Measurements from ENCODE around the gene CACNA1I. TPM values are rescaled to one million over a fixed set of nuclear protein-coding genes. Genes with fewer than 3 reads are reported as not detected.
"Not testable (repeated sequence)": the region's sequence is repeated elsewhere in the genome, so short reads cannot be mapped to it uniquely, and the experiment has no call there.

CACNA1I gene
- polyA plus RNA-seq, 3 donors, result 0.04 to 0.09 (median 0.09) TPM

GRCh38 chr22:39718206-39718605 lies 147.7 kb downstream of the CACNA1I start:
- DNase-seq, result no peak

- DNase-seq, result no peak
Observed at GRCh38 chr22:39718921-39719475, 148.4 kb downstream of the CACNA1I start.

DNA sequence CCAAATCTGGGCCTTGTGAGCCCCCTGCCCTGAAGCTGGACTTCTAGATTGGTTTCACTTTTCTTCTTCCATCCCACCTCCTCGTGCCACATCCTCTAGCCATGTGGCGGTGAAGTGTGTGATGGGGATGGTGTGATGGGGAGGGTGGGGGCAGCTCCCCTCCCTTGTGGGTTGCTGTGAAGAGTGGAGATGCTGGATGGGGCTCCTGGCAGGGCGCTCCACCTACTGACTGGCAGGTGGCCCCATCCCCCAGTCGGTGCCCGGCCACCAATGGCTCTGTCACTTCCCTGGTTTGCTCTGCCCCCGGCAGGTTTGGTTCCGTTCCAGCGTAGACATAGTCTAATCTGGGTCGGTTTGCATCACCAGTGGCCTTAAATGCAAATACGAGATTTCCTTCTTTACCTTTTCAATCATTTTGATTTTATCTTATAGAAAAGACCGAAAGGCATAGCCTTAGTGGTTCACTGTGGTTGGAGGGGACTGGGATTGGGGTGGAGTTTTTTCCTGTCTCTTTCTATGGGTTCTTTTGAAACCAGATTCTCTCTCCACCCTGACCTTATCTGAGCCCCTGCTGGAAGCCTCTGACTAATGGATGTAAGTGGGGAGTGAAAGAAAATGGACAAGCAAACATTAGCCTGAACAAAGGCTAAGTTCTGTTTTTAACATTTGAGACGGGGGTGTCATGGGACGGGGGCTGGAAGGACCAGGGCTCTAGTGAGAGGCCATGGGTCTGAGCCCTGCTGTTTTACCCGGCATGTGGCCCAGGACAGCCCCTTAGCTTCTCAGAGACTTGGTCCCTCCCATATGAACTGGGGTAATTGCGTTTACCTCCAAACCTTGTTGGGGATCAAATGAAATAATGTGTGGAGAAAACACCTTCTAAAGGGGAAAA lies 149.3 kb downstream of the CACNA1I start:
- DNase-seq, result no peak

GRCh38 chr22:39721206-39722031 lies 150.9 kb downstream of the CACNA1I start:
- no peak for DNase-seq

GRCh38 chr22:39722032-39722325 lies 151.4 kb downstream of the CACNA1I start:
- no peak for DNase-seq

DNA sequence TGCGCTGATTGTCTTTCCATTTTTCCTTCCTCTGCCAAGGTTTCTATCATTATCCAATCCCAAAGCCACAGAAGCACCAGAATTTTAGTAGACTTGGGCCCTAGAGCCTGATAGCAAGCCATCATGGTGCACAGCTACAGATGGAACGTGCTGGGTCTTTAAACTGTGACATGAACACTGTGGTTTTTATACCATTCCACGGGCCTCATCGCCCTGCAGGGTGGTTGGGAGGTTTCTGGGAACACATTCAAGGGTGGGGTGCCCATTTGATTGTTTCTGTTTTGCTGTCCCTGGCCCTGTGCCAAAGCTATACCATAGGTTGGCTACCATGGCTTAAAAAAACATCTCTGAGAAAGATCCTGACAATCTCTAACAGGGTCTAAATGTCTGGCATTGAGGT lies 151.9 kb downstream of the CACNA1I start:
- DNase-seq, result no peak

DNA sequence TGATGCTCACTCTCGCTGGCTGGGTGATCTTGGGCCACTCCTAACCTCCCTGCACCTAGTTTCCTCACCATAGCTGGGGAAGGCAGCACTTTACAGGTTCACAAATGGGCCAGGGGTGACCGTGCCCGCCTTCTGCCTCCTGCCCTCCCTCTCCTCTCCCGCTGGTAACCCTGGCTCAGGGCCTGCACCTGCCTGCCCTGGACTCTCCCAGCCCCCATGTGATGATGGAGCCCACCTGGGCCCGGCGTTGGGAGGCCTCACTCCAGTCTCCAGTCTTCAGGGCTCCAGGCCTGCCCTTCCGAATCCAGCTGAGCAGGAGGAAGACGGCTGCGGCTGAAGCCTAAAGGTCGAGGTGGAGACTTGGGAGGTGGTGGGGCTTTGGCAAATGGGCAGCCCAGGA lies 152.9 kb downstream of the CACNA1I start:
- no peak for DNase-seq

GRCh38 chr22:39723899-39724351 lies 153.4 kb downstream of the CACNA1I start:
- DNase-seq, result no peak

GRCh38 chr22:39724390-39724789 lies 153.8 kb downstream of the CACNA1I start:
- no peak for DNase-seq

DNA sequence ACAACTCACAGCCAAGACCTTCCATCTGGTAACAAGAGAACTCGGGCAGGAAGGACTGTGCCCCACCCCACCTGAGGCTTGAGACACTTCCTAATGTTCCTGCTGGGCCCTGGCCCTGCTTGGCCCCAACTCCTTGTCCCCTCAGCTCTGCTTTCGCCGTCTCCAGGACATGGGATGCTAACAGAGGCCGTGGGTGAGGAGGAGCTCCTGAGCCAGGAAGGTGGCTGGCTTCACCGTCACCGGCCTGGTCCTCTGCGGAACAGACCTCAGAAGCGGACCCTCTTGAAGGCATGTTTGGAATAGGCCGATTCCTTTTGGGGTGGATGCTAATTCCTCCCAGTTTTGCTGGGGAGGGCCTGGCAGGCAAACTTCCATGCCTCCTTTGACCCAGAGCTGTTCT lies 154.3 kb downstream of the CACNA1I start:
- no peak for DNase-seq

GRCh38 chr22:39725351-39726035 lies 154.9 kb downstream of the CACNA1I start:
- no peak for DNase-seq

GRCh38 chr22:39727541-39727940 lies 157.0 kb downstream of the CACNA1I start:
- DNase-seq, result no peak

DNA sequence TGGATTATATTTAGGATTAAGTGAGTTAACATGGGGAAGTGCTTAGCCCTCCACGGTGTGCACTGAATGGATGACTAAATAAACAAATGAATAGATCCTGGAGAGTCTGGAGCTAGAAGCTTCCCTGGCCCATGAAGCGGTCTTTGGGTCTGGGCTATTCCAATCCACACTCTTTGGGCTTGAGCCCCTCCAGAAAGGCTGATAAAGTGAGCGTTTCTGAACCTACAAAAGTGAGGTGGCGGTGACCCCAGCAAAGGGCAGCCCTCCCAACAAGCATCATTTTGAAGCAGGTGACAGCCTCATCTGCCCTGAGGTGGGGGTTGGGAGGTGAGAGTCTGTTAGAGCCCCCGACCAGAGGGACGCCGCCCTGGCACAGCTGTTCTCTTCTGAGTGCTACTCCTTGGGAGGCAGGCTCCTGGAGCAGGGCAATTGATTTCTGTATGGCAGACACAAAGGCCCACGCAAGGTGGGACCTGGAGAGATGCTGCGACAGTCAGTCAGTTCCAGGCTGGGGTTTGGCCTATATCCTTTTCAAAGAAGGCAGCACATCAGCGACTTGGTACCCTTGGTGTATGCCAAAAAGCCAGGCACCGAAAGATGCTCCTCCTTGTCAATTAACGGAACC lies 157.8 kb downstream of the CACNA1I start:
- no peak for DNase-seq

DNA sequence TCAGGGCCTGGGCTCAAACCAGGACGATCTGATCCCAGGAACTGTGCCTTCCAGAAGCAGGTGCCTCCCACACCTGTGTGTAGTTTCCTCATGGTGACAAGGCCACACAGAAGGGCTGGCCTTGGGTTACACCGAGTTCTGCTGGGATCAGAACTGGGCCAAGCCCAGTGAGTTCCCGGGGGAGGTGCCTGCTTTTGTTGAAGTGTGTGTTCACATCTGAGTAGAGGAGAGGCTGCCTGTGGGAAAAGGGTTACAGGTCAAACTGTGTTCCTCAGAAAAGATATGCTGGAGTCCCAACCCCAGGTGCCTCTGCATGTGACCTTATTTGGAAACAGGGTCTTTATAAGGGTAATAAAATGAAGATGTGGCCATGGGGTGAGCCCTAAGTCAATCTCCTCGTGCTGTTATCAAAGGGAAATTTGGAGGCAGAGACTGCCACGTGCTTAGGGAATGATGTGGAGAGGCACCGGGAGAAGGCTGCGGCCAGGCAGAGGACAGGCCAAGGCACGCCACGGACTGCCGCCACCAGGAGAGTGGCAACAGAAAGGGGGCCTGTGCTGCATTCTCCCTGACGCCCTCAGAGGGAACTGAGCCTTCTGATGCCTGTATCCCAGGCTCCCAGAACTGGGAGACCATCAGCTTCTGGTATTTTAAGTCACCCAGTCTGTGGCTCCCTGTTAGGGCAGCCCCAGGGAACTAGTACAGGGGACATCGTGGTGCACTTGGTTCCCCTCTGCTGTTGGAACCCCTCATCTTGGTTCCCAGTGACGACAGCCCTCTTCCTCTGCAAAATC lies 158.8 kb downstream of the CACNA1I start:
- DNase-seq, result no peak

GRCh38 chr22:39731481-39731880 lies 160.9 kb downstream of the CACNA1I start:
- no peak for DNase-seq

DNA sequence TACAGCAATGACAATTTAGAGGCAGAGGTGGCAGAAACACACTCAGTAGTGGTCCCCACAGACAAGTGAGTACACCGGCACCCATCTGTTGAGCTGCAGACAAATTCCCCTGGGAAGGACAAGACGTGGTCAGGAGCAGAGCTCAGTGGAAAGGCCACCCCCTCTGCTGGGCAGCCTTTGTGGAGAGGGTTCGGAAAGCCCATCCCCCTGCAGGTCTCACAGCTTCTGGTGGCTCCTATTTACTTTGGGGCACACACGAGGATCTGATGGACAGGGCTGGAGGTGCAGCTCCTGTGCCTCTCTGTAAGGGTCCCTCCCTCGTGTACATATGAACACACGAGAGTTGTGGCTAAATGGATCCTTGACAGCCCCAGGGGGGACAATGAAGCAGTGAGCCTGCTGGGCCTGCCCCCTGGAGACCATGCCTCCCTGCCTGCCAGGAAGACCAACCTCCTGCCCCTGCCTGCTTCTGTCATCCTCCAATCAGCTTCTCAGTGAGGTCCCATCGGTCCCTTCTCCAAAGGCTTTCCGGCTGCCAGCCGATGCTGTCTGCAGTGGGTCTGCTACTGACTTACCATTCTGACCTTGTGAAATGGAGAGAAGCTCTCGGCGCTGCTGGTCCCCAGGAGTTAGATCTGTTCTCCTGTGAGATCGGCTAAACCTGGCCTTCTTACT lies 161.5 kb downstream of the CACNA1I start:
- DNase-seq, result no peak

DNA sequence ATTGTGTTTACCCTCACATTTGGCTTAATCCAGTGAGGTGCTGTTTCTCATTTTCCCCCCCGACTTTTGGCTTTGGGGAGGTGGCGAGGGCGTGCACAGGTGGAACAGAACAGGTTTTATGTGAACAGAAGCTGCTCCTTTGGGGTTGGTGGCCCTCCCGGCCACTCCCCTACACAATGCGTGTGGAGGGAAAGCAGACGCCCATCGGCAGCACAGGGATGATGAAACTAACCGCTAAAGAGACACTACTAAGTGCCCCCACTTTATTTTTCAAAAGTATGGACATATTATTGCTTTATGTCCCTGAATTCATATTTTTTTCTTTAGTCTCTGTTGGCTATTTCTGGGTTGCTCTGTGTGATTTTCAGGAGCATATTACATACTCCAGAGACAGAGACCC lies 162.1 kb downstream of the CACNA1I start:
- DNase-seq, result no peak

DNA sequence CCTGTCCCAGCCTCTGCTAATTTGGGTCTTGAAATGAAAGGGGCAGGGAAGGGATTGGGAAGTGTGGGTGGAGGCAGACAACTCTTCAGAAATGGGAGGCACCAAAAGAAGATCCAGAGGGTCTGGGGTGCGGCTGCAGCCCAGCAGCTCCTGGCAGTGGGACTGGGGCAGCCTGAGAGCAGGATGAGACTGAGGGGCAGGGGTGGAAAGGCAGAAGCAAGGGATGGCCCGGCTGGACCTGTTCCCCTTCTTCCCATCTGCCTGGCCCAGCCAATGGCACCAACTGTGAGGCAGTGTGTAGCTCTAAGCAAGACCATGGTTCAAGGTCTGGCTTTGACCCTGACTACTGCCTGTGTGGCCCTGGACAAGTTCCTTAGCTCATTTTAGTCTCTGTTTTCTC lies 162.6 kb downstream of the CACNA1I start:
- no peak for DNase-seq

DNA sequence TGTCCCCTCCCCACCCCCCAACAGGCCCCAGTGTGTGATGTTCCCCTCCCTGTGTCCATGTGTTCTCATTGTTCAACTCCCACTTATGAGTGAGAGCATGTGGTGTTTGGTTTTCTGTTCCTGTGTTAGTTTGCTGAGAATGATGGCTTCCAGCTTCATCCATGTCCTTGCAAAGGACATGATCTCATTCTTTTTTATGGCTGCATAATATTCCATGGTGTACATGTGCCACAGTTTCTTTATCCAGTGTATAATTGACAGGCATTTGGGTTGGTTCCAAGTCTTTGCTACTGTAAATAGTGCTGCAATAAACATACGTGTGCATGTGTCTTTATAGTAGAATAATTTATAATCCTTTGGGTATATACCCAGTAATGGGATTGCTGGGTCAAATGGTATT lies 163.5 kb downstream of the CACNA1I start:
- not testable (repeated sequence) for DNase-seq

DNA sequence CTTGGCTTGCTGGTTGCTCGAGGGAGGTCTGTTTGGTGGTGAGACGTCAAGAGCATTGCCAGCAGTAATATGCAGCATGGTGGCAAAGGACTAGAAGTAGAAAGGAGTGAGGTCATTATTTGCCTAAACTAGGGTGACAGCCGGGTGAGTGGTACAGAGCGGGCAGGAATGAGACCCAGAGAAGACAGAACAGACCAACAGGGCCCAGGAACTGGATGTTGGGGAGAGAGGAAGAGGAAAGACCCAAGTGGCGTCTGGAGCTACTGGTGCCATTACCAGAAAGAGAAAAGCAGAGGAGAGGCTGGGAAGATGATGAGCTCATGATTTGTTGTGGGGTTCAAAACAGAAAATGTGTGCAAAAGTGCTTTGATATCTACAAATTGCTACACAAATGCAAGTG lies 164.3 kb downstream of the CACNA1I start:
- no peak for DNase-seq

All from renal pelvis (tissue), 4 donors.